K562 (cell line): ENCODE measurements around the gene ALK. TPM values are rescaled to one million over a fixed set of nuclear protein-coding genes. Genes with fewer than 3 reads are reported as not detected.

Experiments used
- ATAC-seq: fragments of 200-7000 bp; cut with Tn5 transposase; 3 replicates; pipeline ENCODE4 v1.9.1; 2020; ENCODE audit warnings: moderate library complexity
- BruUV-seq: library from RNA; stranded (reverse); fragments of 400-500 nt; replicated peaks from 2 replicates; lab custom pipeline; 2021; lab: Mats Ljungman, UMichigan
- CTCF ChIA-PET: fragments of 300-600 bp; formaldehyde crosslinking; extraction: SDS; loops from one replicate; lab custom pipeline; 2021; ENCODE audit warnings: low intra/inter-chr PET ratio; lab: Yijun Ruan, JAX
- POLR2A ChIA-PET: fragments of 300-600, 350-650 bp; sonication (Branson Sonifier 250); formaldehyde crosslinking; extraction: SDS; loops from one replicate; lab custom pipeline; 2021; ENCODE audit warnings: antibody characterized with exemption, inconsistent platforms; lab: Yijun Ruan, JAX
- DNase-seq, 4 experiments: peaks; one replicate each; pipeline versions ENCODE4 v3.0.0 to v3.0.0-alpha.2; 2011 to 2018; ENCODE audit warnings: low spot score in 3 of 4, mixed read lengths in 3 of 4; ENCODE audit errors: extremely low read depth in 1 of 4
- FAIRE-seq: peaks from 2 replicates; lab custom pipeline; 2011; peaks lifted over from hg19 to GRCh38; lab: Jason Lieb, UNC
- H2AFZ ChIP-seq: 2 replicates; pipeline ENCODE4 v1.6.0; 2011; ENCODE audit warnings: low read depth, low read length, control low read depth, inconsistent platforms
- H3K27ac ChIP-seq: fragments of 200-600 bp; 3 replicates; pipeline ENCODE4 v1.8.0; 2011; ENCODE audit warnings: low read depth, mild to moderate bottlenecking, control low read depth, inconsistent platforms, low read length, moderate library complexity, mixed read lengths; ENCODE audit errors: extremely low read depth
- H3K27me3 ChIP-seq, 2 experiments: fragments of 300-600 bp in 1 of 2; 2 replicates in 1 of 2; 3 replicates in 1 of 2; pipeline versions ENCODE4 v1.6.0 to v1.8.0; 2011; ENCODE audit warnings: inconsistent platforms in 2 of 2, low read length in 2 of 2, mild to moderate bottlenecking in 1 of 2, mixed read lengths in 1 of 2, moderate library complexity in 1 of 2; ENCODE audit not compliant: control insufficient read depth in 2 of 2, insufficient read depth in 2 of 2
- H3K36me3 ChIP-seq: fragments of 300-600 bp; 3 replicates; pipeline ENCODE4 v1.8.0; 2011; ENCODE audit warnings: mild to moderate bottlenecking, low read length, inconsistent platforms; ENCODE audit not compliant: control insufficient read depth, insufficient read depth
- H3K4me1 ChIP-seq, 2 experiments: fragments of 200-600 bp in 1 of 2; replicated peaks in 1 of 2; 2 replicates in 1 of 2; 3 replicates in 1 of 2; pipeline versions ENCODE4 v1.5.1 to v1.8.0; 2011; ENCODE audit warnings: inconsistent platforms in 2 of 2, low read length in 2 of 2, mild to moderate bottlenecking in 1 of 2, mixed read lengths in 1 of 2, moderate library complexity in 1 of 2; ENCODE audit not compliant: control insufficient read depth in 2 of 2, insufficient read depth in 2 of 2
- H3K4me2 ChIP-seq: 2 replicates; pipeline ENCODE4 v1.6.1; 2011; ENCODE audit warnings: low read length, control low read depth, inconsistent platforms, mixed read lengths; ENCODE audit not compliant: insufficient read depth
- H3K4me3 ChIP-seq: fragments of 200-600 bp; sonication (generic), shearing (Covaris generic); 2 replicates; pipeline ENCODE4 v1.5.1; 2016; ENCODE audit warnings: control low read depth, inconsistent platforms
- H3K79me2 ChIP-seq: fragments of 200-600 bp; 3 replicates; pipeline ENCODE4 v1.8.0; 2011; ENCODE audit warnings: low read length, inconsistent platforms; ENCODE audit not compliant: control insufficient read depth, insufficient read depth
- H3K9ac ChIP-seq, 2 experiments: 2 replicates each; pipeline versions ENCODE4 v1.6.0 to v1.6.1; 2011; ENCODE audit warnings: low read depth in 2 of 2, low read length in 2 of 2, control low read depth in 1 of 2, inconsistent platforms in 1 of 2, mild to moderate bottlenecking in 1 of 2, mixed read lengths in 1 of 2; ENCODE audit not compliant: insufficient read depth in 1 of 2
- H3K9me1 ChIP-seq: one replicate; pipeline ENCODE4 v1.6.0; 2011; ENCODE audit warnings: inconsistent platforms, mild to moderate bottlenecking, low read length, moderate library complexity; ENCODE audit not compliant: control insufficient read depth, insufficient read depth
- H3K9me3 ChIP-seq: replicated peaks from 2 replicates; pipeline ENCODE4 v1.5.1; 2011; ENCODE audit warnings: low read depth, low read length, inconsistent platforms; ENCODE audit not compliant: control insufficient read depth, insufficient read depth
- H4K20me1 ChIP-seq: replicated peaks from 2 replicates; pipeline ENCODE4 v1.6.1; 2011; ENCODE audit warnings: low read length, inconsistent platforms, mixed read lengths; ENCODE audit not compliant: control insufficient read depth, insufficient read depth
- EZH2 ChIP-seq: IDR thresholded peaks from 2 replicates; pipeline ENCODE4 v1.6.1; 2012; ENCODE audit warnings: low read depth, mild to moderate bottlenecking, inconsistent platforms, low read length, borderline replicate concordance
- HDGF ChIP-seq: fragments of 450-650 bp; IDR thresholded peaks from 2 replicates; pipeline ENCODE4 v1.6.1; 2016
- NCOR1 ChIP-seq: fragments of 450-650 bp; IDR thresholded peaks from 2 replicates; pipeline ENCODE4 v1.6.1; 2016; ENCODE audit warnings: mild to moderate bottlenecking, moderate library complexity
- NFIC ChIP-seq: fragments of 450-650 bp; IDR thresholded peaks from 2 replicates; pipeline ENCODE4 v1.6.1; 2017; ENCODE audit warnings: mild to moderate bottlenecking, inconsistent platforms
- NR0B1 ChIP-seq: fragments of 450-650 bp; IDR thresholded peaks from one replicate; pipeline ENCODE4 v1.6.1; 2018; ENCODE audit warnings: mild to moderate bottlenecking, moderate library complexity; ENCODE audit not compliant: partially characterized antibody
- NR2C2 ChIP-seq, 2 experiments: fragments of 200-800 bp in 1 of 2; sonication (Bioruptor generic) in 1 of 2; sonication (generic) in 1 of 2; formaldehyde crosslinking in 1 of 2; IDR thresholded peaks; 2 replicates each; pipeline versions ENCODE4 v1.6.1 to v1.8.0; 2016 to 2022; ENCODE audit warnings: mild to moderate bottlenecking in 1 of 2, missing compliant biosample characterization in 1 of 2, missing genetic modification characterization in 1 of 2, missing genetic modification reagents in 1 of 2
- PTBP1 ChIP-seq: fragments of 200-400 bp; formaldehyde crosslinking; IDR thresholded peaks from 2 replicates; pipeline ENCODE4 v1.6.1; 2017; ENCODE audit warnings: low read depth, low read length
- SAFB ChIP-seq: fragments of 200-400 bp; formaldehyde crosslinking; IDR thresholded peaks from 2 replicates; pipeline ENCODE4 v1.6.1; 2017; ENCODE audit warnings: low read depth, low read length, borderline replicate concordance
- ZNF584 ChIP-seq: fragments of 200-800 bp; sonication (Bioruptor generic); IDR thresholded peaks from 2 replicates; pipeline ENCODE4 v1.6.1; 2016; ENCODE audit warnings: low read depth, mild to moderate bottlenecking, missing genetic modification characterization, missing compliant biosample characterization
- WGBS: fragments of 100-300 bp; shearing (Covaris generic); methylation state at CpG from one replicate; pipeline ENCODE4 v1.1.6; 2016; ENCODE audit warnings: low coverage, mixed read lengths; ENCODE audit not compliant: insufficient coverage; ENCODE audit errors: missing lambda C conversion rate; 5-methylcytosine and 5-hydroxymethylcytosine counted together
- in situ Hi-C: fragments of 300-500 bp; cut with MboI; formaldehyde crosslinking; loops from 4 replicates; pipeline ENCODE4 v1.15.0; 2018; ENCODE audit warnings: inconsistent platforms, mixed read lengths
- intact Hi-C: fragments of 100-400 bp; cut with micrococcal nuclease; formaldehyde crosslinking; loops from 2 replicates; pipeline ENCODE4 v1.14.2; 2022
- polyA plus RNA-seq, 8 experiments: library from polyadenylated mRNA; depleted of rRNA in 4 of 8; stranded (reverse) in 5 of 8; unstranded in 3 of 8; fragments of >200 nt; fragmentation: Nextera tagmentation in 2 of 8; fragmentation: Illumina TruSeq in 1 of 8; extraction: Ambion mirVana in 2 of 8; extraction: Trizol in 1 of 8; gene quantifications; 2 replicates each; pipeline versions ENCODE4 v1.2.1 to v1.2.3, GENCODE V29; 2011 to 2014; ENCODE audit warnings: inconsistent platforms in 1 of 8, missing spikeins in 1 of 8
- total RNA-seq, 7 experiments: library from RNA; depleted of rRNA in 6 of 7; stranded (reverse); fragments of >200 nt in 6 of 7; fragmentation: Illumina TruSeq in 2 of 7; extraction: Trizol in 2 of 7; gene quantifications; 2 replicates each; pipeline versions ENCODE4 v1.2.1 to v1.2.3, GENCODE V29; 2011 to 2021; ENCODE audit warnings: low replicate concordance in 1 of 7
- TF ChIP-seq, protein P1 (sequence below): fragments of 450-650 bp; conservative IDR thresholded peaks from 2 replicates; pipeline ENCODE4 v1.6.1; 2016; ENCODE audit warnings: missing genetic modification characterization, low read depth, mild to moderate bottlenecking, missing compliant biosample characterization, moderate library complexity
- TF ChIP-seq, protein P2 (sequence below), 2 experiments: fragments of 450-650 bp in 1 of 2; sonication (generic) in 1 of 2; formaldehyde crosslinking in 1 of 2; IDR thresholded peaks in 1 of 2; conservative IDR thresholded peaks in 1 of 2; 2 replicates each; pipeline versions ENCODE4 v1.6.1 to v1.8.1; 2016 to 2023; ENCODE audit warnings: mild to moderate bottlenecking in 2 of 2, moderate library complexity in 2 of 2, inconsistent platforms in 1 of 2, missing genetic modification reagents in 1 of 2
- TF ChIP-seq, protein P3 (sequence below): IDR thresholded peaks from 2 replicates; pipeline ENCODE4 v1.6.1; 2016; ENCODE audit warnings: missing genetic modification characterization, missing compliant biosample characterization
- TF ChIP-seq, protein P4 (sequence below): fragments of 250-450 bp; sonication (Bioruptor Pico); IDR thresholded peaks from 2 replicates; pipeline ENCODE4 v1.5.0; 2022; ENCODE audit warnings: mild to moderate bottlenecking

ALK gene
- total and polyA plus RNA-seq, 9 of the 15 experiments (the other 6 are each of a cell fraction or from before 2014, with no cell fraction given), result not detected

- TF ChIP-seq NFIC (no peak), HDGF (no peak)
- TF ChIP-seq, protein P1, sequence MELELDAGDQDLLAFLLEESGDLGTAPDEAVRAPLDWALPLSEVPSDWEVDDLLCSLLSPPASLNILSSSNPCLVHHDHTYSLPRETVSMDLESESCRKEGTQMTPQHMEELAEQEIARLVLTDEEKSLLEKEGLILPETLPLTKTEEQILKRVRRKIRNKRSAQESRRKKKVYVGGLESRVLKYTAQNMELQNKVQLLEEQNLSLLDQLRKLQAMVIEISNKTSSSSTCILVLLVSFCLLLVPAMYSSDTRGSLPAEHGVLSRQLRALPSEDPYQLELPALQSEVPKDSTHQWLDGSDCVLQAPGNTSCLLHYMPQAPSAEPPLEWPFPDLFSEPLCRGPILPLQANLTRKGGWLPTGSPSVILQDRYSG, result no peak
- TF ChIP-seq, protein P2, sequence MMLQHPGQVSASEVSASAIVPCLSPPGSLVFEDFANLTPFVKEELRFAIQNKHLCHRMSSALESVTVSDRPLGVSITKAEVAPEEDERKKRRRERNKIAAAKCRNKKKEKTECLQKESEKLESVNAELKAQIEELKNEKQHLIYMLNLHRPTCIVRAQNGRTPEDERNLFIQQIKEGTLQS (IDR thresholded peaks at IDR 0.05), result no peak
- TF ChIP-seq, protein P2 (CRISPR knock-in tag; conservative IDR thresholded peaks at IDR 0.05), result no peak
Measured at GRCh38 chr2:29643196-29643595, 278.2 kb downstream of the ALK start (continued).

GRCh38 chr2:29640360-29640759 is 281.0 kb downstream of the ALK start:
- Histone ChIP-seq H3K9ac (no peak overlapping the region), H3K9me3 (no peaks in the 10 kb centered on the region), H3K27ac (no peak overlapping the region), H3K9me1 (no peaks in the 10 kb centered on the region), H3K79me2 (no peaks in the 10 kb centered on the region), H3K36me3 (no peaks in the 10 kb centered on the region), H3K4me2 (no peak overlapping the region), H3K27me3 (peaks cover 0 to 7% of the 10 kb centered on the region in 2 experiments; a peak in 2 of 5 replicates), H4K20me1 (no peaks in the 10 kb centered on the region), H3K4me1 (no peaks in the 10 kb centered on the region), H3K4me3 (no peak overlapping the region), H2AFZ (no peak overlapping the region)
- intact Hi-C loops (no loop called here), in situ Hi-C loops (no loop called here)
- POLR2A ChIA-PET, result interaction anchor here (0.6 kb wide), 1 partner anchor 1073 kb away, joined by 3 read pairs; no protein-coding TSS in a partner anchor
- FAIRE-seq (no peak), ATAC-seq (no peak), DNase-seq (no peak)
- CTCF ChIA-PET, result no interaction called here
- no TSS peak for BruUV-seq
- 0% methylated on average over 5 of the region's 5 CpGs for WGBS
- TF ChIP-seq NR2C2 (CRISPR knock-in tag; IDR thresholded peaks at IDR 0.05) (no peak), NR2C2 (tag; IDR thresholded peaks at IDR 0.05) (no peak), SAFB (no peak), PTBP1 (no peak), EZH2 (no peak), NR0B1 (no peak), NCOR1 (no peak), ZNF584 (CRISPR knock-in tag) (no peak)
- TF ChIP-seq, protein P3, sequence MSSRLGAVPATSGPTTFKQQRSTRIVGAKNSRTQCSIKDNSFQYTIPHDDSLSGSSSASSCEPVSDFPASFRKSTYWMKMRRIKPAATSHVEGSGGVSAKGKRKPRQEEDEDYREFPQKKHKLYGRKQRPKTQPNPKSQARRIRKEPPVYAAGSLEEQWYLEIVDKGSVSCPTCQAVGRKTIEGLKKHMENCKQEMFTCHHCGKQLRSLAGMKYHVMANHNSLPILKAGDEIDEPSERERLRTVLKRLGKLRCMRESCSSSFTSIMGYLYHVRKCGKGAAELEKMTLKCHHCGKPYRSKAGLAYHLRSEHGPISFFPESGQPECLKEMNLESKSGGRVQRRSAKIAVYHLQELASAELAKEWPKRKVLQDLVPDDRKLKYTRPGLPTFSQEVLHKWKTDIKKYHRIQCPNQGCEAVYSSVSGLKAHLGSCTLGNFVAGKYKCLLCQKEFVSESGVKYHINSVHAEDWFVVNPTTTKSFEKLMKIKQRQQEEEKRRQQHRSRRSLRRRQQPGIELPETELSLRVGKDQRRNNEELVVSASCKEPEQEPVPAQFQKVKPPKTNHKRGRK (tag), result no peak
- TF ChIP-seq, protein P4, sequence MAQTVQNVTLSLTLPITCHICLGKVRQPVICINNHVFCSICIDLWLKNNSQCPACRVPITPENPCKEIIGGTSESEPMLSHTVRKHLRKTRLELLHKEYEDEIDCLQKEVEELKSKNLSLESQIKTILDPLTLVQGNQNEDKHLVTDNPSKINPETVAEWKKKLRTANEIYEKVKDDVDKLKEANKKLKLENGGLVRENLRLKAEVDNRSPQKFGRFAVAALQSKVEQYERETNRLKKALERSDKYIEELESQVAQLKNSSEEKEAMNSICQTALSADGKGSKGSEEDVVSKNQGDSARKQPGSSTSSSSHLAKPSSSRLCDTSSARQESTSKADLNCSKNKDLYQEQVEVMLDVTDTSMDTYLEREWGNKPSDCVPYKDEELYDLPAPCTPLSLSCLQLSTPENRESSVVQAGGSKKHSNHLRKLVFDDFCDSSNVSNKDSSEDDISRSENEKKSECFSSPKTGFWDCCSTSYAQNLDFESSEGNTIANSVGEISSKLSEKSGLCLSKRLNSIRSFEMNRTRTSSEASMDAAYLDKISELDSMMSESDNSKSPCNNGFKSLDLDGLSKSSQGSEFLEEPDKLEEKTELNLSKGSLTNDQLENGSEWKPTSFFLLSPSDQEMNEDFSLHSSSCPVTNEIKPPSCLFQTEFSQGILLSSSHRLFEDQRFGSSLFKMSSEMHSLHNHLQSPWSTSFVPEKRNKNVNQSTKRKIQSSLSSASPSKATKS (CRISPR knock-in tag), result no peak
